CD4-positive, alpha-beta T cell (primary cell): ENCODE measurements around the gene ATP6V0D1. TPM values are rescaled to one million over a fixed set of nuclear protein-coding genes. Genes with fewer than 3 reads are reported as not detected.

Source experiments
- ATAC-seq: fragments of 200-7000 bp; cut with Tn5 transposase; one replicate; pipeline ENCODE4 v1.10.0; 2022; ENCODE audit warnings: mild to moderate bottlenecking; ENCODE audit not compliant: poor library complexity
- CTCF ChIA-PET: fragments of 350-600 bp; sonication (Branson Sonifier 250); formaldehyde crosslinking; loops from one replicate; lab custom pipeline; 2021; ENCODE audit warnings: antibody characterized with exemption, inconsistent platforms; lab: Charles Lee
- POLR2A ChIA-PET: fragments of 350-600 bp; sonication (Branson Sonifier 250); formaldehyde crosslinking; loops from one replicate; lab custom pipeline; 2021; ENCODE audit warnings: antibody characterized with exemption, inconsistent platforms; lab: Charles Lee
- DNase-seq, 14 experiments: peaks; one replicate each; pipeline ENCODE4 v3.0.0-alpha.2; 2013 to 2020; ENCODE audit warnings: mixed read lengths in 2 of 14
- H3K27ac ChIP-seq, 2 donors: one replicate each; pipeline versions ENCODE4 v1.5.1 to v1.7.0; 2013; ENCODE audit warnings: low read length in 2 of 2, low read depth in 1 of 2, mild to moderate bottlenecking in 1 of 2
- H3K27me3 ChIP-seq, 2 experiments: 1 replicate in 1 of 2; 2 replicates in 1 of 2; pipeline versions ENCODE4 v1.6.1 to v1.7.0; 2013; ENCODE audit warnings: low read length in 2 of 2, control low read depth in 1 of 2, mild to moderate bottlenecking in 1 of 2, moderate library complexity in 1 of 2; ENCODE audit not compliant: insufficient read depth in 2 of 2, control insufficient read depth in 1 of 2
- H3K36me3 ChIP-seq: one replicate; pipeline ENCODE4 v1.6.1; 2013; ENCODE audit warnings: low read length, control low read depth; ENCODE audit not compliant: insufficient read depth
- H3K4me1 ChIP-seq: one replicate; pipeline ENCODE4 v1.6.1; 2013; ENCODE audit warnings: low read length, control low read depth; ENCODE audit not compliant: insufficient read depth
- H3K4me3 ChIP-seq: one replicate; pipeline ENCODE4 v1.5.1; 2013; ENCODE audit warnings: mild to moderate bottlenecking, low read length, moderate library complexity
- H3K9me3 ChIP-seq, 2 experiments: 1 replicate in 1 of 2; 2 replicates in 1 of 2; pipeline versions ENCODE4 v1.6.1 to v1.7.0; 2013; ENCODE audit warnings: low read length in 2 of 2, mild to moderate bottlenecking in 2 of 2, control low read depth in 1 of 2, moderate library complexity in 1 of 2; ENCODE audit not compliant: control insufficient read depth in 1 of 2, insufficient read depth in 1 of 2
- H3K27ac Mint-ChIP-seq: one replicate; pipeline ENCODE4 v1.8.0; 2020; ENCODE audit warnings: mixed read lengths
- H3K27me3 Mint-ChIP-seq: one replicate; pipeline ENCODE4 v1.8.0; 2021; ENCODE audit warnings: mixed read lengths
- H3K36me3 Mint-ChIP-seq: one replicate; pipeline ENCODE4 v1.8.0; 2021; ENCODE audit warnings: low read depth, mixed read lengths
- H3K4me1 Mint-ChIP-seq: one replicate; pipeline ENCODE4 v1.8.0; 2021; ENCODE audit warnings: low read depth, mixed read lengths
- H3K4me3 Mint-ChIP-seq: one replicate; pipeline ENCODE4 v1.8.0; 2020; ENCODE audit warnings: mild to moderate bottlenecking, mixed read lengths
- H3K9me3 Mint-ChIP-seq: one replicate; pipeline ENCODE4 v1.8.0; 2020; ENCODE audit warnings: mixed read lengths
- intact Hi-C, 2 experiments: fragments of 100-400 bp; cut with DNase I in 1 of 2; cut with micrococcal nuclease in 1 of 2; formaldehyde crosslinking; loops; one replicate each; pipeline versions ENCODE4 v1.15.1 to v1.9.0; 2023 to 2025; cut with DNase I, micrococcal nuclease
- total RNA-seq, 174 experiments: library from RNA in 2 of 174; stranded (reverse) in 2 of 174; gene quantifications; one replicate each; pipeline ENCODE4 v1.2.3 and lab custom pipeline; 2021 to 2026
- TF ChIP-seq, protein P1 (sequence below): fragments of 200-600 bp; IDR thresholded peaks from one replicate; pipeline ENCODE4 v1.8.0; 2022; ENCODE audit warnings: antibody characterized with exemption, mild to moderate bottlenecking

The ATP6V0D1 gene
- total RNA-seq, 2 experiments from 2014 or later: 39.4 to 41.7 TPM

DNA sequence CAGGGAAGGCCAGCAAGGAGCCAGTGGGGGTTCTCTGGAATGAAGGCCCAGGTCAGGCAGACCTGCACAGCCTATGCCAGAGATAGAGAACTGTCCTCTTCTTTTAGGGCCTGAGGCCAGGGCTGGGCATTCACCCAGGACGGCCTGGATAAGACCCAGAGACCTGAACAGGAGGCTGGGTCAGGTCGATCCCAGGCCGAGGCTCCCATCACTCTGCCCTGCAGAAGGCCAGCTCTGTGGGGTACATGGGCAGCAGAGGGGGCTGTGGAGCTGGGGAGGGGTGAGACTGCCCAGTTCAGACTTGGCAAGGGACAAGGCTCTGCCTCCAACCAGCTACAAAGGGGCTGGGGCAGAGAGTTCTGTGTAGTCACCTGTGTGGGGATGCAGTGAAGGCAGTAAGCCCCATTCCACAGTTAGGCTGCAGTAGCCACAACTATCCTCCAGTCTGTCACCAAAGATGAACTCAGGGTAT, 35.5 kb downstream of the ATP6V0D1 start:
- ATAC-seq (no peak), DNase-seq (no peak)
- Histone ChIP-seq H3K4me3 (no peak overlapping the region), H3K27me3 (no peaks in the 10 kb centered on the region), H3K4me1 (no peaks in the 10 kb centered on the region), H3K27ac (no peak overlapping the region), H3K36me3 (peaks cover 70% of the 10 kb centered on the region), H3K9me3 (peaks cover 0 to 4% of the 10 kb centered on the region in 2 experiments)
- Mint-ChIP-seq H3K27ac (no peak overlapping the region), H3K4me3 (no peak overlapping the region), H3K36me3 (peaks cover 53% of the 10 kb centered on the region), H3K4me1 (no peaks in the 10 kb centered on the region), H3K27me3 (no peaks in the 10 kb centered on the region), H3K9me3 (no peaks in the 10 kb centered on the region)
- CTCF ChIA-PET: no interaction called here
- TF ChIP-seq, protein P1, sequence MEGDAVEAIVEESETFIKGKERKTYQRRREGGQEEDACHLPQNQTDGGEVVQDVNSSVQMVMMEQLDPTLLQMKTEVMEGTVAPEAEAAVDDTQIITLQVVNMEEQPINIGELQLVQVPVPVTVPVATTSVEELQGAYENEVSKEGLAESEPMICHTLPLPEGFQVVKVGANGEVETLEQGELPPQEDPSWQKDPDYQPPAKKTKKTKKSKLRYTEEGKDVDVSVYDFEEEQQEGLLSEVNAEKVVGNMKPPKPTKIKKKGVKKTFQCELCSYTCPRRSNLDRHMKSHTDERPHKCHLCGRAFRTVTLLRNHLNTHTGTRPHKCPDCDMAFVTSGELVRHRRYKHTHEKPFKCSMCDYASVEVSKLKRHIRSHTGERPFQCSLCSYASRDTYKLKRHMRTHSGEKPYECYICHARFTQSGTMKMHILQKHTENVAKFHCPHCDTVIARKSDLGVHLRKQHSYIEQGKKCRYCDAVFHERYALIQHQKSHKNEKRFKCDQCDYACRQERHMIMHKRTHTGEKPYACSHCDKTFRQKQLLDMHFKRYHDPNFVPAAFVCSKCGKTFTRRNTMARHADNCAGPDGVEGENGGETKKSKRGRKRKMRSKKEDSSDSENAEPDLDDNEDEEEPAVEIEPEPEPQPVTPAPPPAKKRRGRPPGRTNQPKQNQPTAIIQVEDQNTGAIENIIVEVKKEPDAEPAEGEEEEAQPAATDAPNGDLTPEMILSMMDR: no peak
- intact Hi-C loops: no loop called here
- POLR2A ChIA-PET: no interaction called here

- Mint-ChIP-seq H3K4me3 (no peak overlapping the region), H3K27me3 (no peaks in the 10 kb centered on the region), H3K27ac (no peak overlapping the region), H3K4me1 (no peaks in the 10 kb centered on the region), H3K9me3 (no peaks in the 10 kb centered on the region), H3K36me3 (peaks cover 53% of the 10 kb centered on the region)
- no peak for ATAC-seq
- TF ChIP-seq, protein P1: no peak
- ChIA-PET CTCF (no interaction called here), POLR2A (no interaction called here)
- Histone ChIP-seq H3K4me1 (no peaks in the 10 kb centered on the region), H3K27me3 (no peaks in the 10 kb centered on the region), H3K4me3 (no peak overlapping the region), H3K9me3 (peaks cover 0 to 4% of the 10 kb centered on the region in 2 experiments), H3K27ac (no peak overlapping the region), H3K36me3 (peaks cover 73% of the 10 kb centered on the region)
- intact Hi-C loops: no loop called here
- DNase-seq: no peak
Measured at GRCh38 chr16:67445126-67445426, 35.9 kb downstream of the ATP6V0D1 start.

- no peak overlapping the region for H3K27ac Mint-ChIP-seq
- H3K36me3 Mint-ChIP-seq: peaks cover 50% of the 10 kb centered on the region
- ATAC-seq (no peak), DNase-seq (no peak)
- POLR2A ChIA-PET: no interaction called here
- CTCF ChIA-PET: no interaction called here
- Histone ChIP-seq H3K27ac (no peak overlapping the region), H3K4me1 (no peaks in the 10 kb centered on the region), H3K27me3 (no peaks in the 10 kb centered on the region), H3K36me3 (peaks cover 71% of the 10 kb centered on the region), H3K4me3 (no peak overlapping the region), H3K9me3 (peaks cover 0 to 4% of the 10 kb centered on the region in 2 experiments)
- H3K4me3 Mint-ChIP-seq: no peak overlapping the region
- H3K4me1 Mint-ChIP-seq: no peaks in the 10 kb centered on the region
- no peaks in the 10 kb centered on the region for H3K27me3 Mint-ChIP-seq
- intact Hi-C loops: no loop called here
- TF ChIP-seq, protein P1: no peak
- no peaks in the 10 kb centered on the region for H3K9me3 Mint-ChIP-seq
Measured at GRCh38 chr16:67444259-67445125, 36.5 kb downstream of the ATP6V0D1 start.
